Right atrium auricular region (tissue), 2 donors: ENCODE data around the gene GLI3. TPM values are rescaled to one million over a fixed set of nuclear protein-coding genes. Genes with fewer than 3 reads are reported as not detected.

Experiments
- DNase-seq: peaks from one replicate; pipeline ENCODE4 v3.0.0-alpha.2; 2019; ENCODE audit warnings: low spot score
- H3K27ac ChIP-seq, 2 donors: fragments of 200-600 bp; sonication (generic); 1 replicate in 1 of 2; 2 replicates in 1 of 2; pipeline ENCODE4 v1.5.1; 2016 to 2019
- H3K27me3 ChIP-seq, 2 donors: fragments of 200-600 bp; sonication (generic); one replicate each; pipeline versions ENCODE4 v1.5.1 to v1.6.0; 2017 to 2019
- H3K36me3 ChIP-seq: fragments of 200-600 bp; sonication (generic); one replicate; pipeline ENCODE4 v1.5.1; 2016
- H3K4me1 ChIP-seq, 2 donors: fragments of 200-600 bp; sonication (generic); one replicate each; pipeline versions ENCODE4 v1.5.1 to v1.6.0; 2017 to 2019
- H3K4me3 ChIP-seq, 2 donors: fragments of 200-600 bp; sonication (generic); 1 replicate in 1 of 2; 2 replicates in 1 of 2; pipeline ENCODE4 v1.5.1; 2017 to 2019; ENCODE audit warnings: mild to moderate bottlenecking in 1 of 2, moderate library complexity in 1 of 2
- H3K9me3 ChIP-seq, 2 donors: fragments of 200-600 bp; sonication (generic); one replicate each; pipeline ENCODE4 v1.5.1; 2019
- CTCF ChIP-seq, 2 donors: fragments of 200-600 bp; sonication (generic); IDR thresholded peaks; one replicate each; pipeline ENCODE4 v1.5.1; 2019; ENCODE audit warnings: antibody characterized with exemption in 2 of 2
- total RNA-seq, 2 donors: library from RNA; depleted of rRNA; stranded (reverse); fragments of >200 nt; gene quantifications; one replicate each; pipeline ENCODE4 v1.1.0, GENCODE V29; 2016

The GLI3 gene
- total RNA-seq, 2 donors from 2014 or later: 1.5 to 2.0 TPM

GRCh38 chr7:42045961-42046360 lies 191.0 kb downstream of the GLI3 start:
- Histone ChIP-seq H3K36me3 (no peaks in the 10 kb centered on the region), H3K9me3 (no peaks in the 10 kb centered on the region), H3K27ac (no peak overlapping the region), H3K4me1 (no peaks in the 10 kb centered on the region), H3K27me3 (no peaks in the 10 kb centered on the region), H3K4me3 (no peak overlapping the region)
- no peak for TF ChIP-seq CTCF (IDR thresholded peaks at IDR 0.05)
- no peak for DNase-seq

- no peaks in the 10 kb centered on the region for H3K27me3 ChIP-seq
- DNase-seq: no peak
- no peaks in the 10 kb centered on the region for H3K9me3 ChIP-seq
- H3K4me1 ChIP-seq: no peaks in the 10 kb centered on the region
- TF ChIP-seq CTCF (IDR thresholded peaks at IDR 0.05): no peak
- H3K36me3 ChIP-seq: no peaks in the 10 kb centered on the region
- H3K27ac ChIP-seq: no peak overlapping the region
- no peak overlapping the region for H3K4me3 ChIP-seq
These were observed 197.1 kb downstream of the GLI3 start for GRCh38 chr7:42039921-42040320.

- Histone ChIP-seq H3K27ac (no peak overlapping the region), H3K4me3 (no peak overlapping the region), H3K36me3 (no peaks in the 10 kb centered on the region), H3K4me1 (no peaks in the 10 kb centered on the region), H3K27me3 (no peaks in the 10 kb centered on the region), H3K9me3 (no peaks in the 10 kb centered on the region)
- no peak for DNase-seq
- no peak for TF ChIP-seq CTCF (IDR thresholded peaks at IDR 0.05)
These were observed 201.8 kb downstream of the GLI3 start for GRCh38 chr7:42035210-42035609.

- Histone ChIP-seq H3K4me3 (no peak overlapping the region), H3K9me3 (no peaks in the 10 kb centered on the region), H3K27ac (no peak overlapping the region), H3K4me1 (no peaks in the 10 kb centered on the region), H3K36me3 (no peaks in the 10 kb centered on the region), H3K27me3 (no peaks in the 10 kb centered on the region)
- DNase-seq: no peak
- no peak for TF ChIP-seq CTCF (IDR thresholded peaks at IDR 0.05)
These were observed 203.5 kb downstream of the GLI3 start for GRCh38 chr7:42033480-42033879.

- Histone ChIP-seq H3K9me3 (no peaks in the 10 kb centered on the region), H3K27ac (no peak overlapping the region), H3K4me3 (no peak overlapping the region), H3K27me3 (no peaks in the 10 kb centered on the region), H3K36me3 (no peaks in the 10 kb centered on the region), H3K4me1 (no peaks in the 10 kb centered on the region)
- TF ChIP-seq CTCF (IDR thresholded peaks at IDR 0.05): no peak
- no peak for DNase-seq
These were observed 207.6 kb downstream of the GLI3 start for GRCh38 chr7:42029405-42029804.

GRCh38 chr7:42027521-42027920 lies 209.5 kb downstream of the GLI3 start:
- no peak for TF ChIP-seq CTCF (IDR thresholded peaks at IDR 0.05)
- H3K36me3 ChIP-seq: no peaks in the 10 kb centered on the region
- no peaks in the 10 kb centered on the region for H3K27me3 ChIP-seq
- H3K9me3 ChIP-seq: no peaks in the 10 kb centered on the region
- DNase-seq: no peak
- no peak overlapping the region for H3K27ac ChIP-seq
- H3K4me1 ChIP-seq: no peaks in the 10 kb centered on the region
- H3K4me3 ChIP-seq: no peak overlapping the region
